ENCODE data around the gene RNF123. TPM values are rescaled to one million over a fixed set of nuclear protein-coding genes. Genes with fewer than 3 reads are reported as not detected.

Gene RNF123
- total and polyA plus RNA-seq, 2 experiments from 2014 or later, result 21.6 to 22.8 TPM

GRCh38 chr3:49649576-49649975 is 39.8 kb upstream of the RNF123 start:
- Histone ChIP-seq H3K27ac (no peak overlapping the region), H3K4me1 (ENCODE audit: insufficient read depth) (no peaks in the 10 kb centered on the region), H3F3A (ENCODE audit: insufficient read depth) (no peaks in the 10 kb centered on the region), H3K4me2 (ENCODE audit: unreplicated experiment) (no peak overlapping the region), H3K9me3 (ENCODE audit: low read depth) (no peaks in the 10 kb centered on the region), H4K20me1 (ENCODE audit: insufficient read depth) (no peaks in the 10 kb centered on the region), H3K79me2 (ENCODE audit: insufficient read depth) (no peaks in the 10 kb centered on the region), H3K9me2 (ENCODE audit: insufficient read depth) (no peaks in the 10 kb centered on the region), H2AFZ (no peak overlapping the region), H3K4me3 (no peak overlapping the region), H3K36me3 (ENCODE audit: low read depth) (no peaks in the 10 kb centered on the region), H3K9ac (no peak overlapping the region), H3K27me3 (replicated peaks; ENCODE audit: insufficient read depth) (0 out of 2 replicates have a peak, but pooled peaks cover 3% of the 10 kb centered on the region)
- in situ Hi-C loops (cut with MboI), result no loop called here
- DNase-seq, result no peak
- 71 to 82% methylated on average over 1 of the region's 1 CpG for WGBS, 2 experiments (ENCODE audit: low coverage in 1 of 2, low lambda C conversion rate in 2 of 2, missing lambda C conversion rate in 2 of 2)
- TF ChIP-seq EZH2 (IDR thresholded peaks at IDR 0.05; ENCODE audit: insufficient read depth, poor library complexity, severe bottlenecking) (no peak), EZH2phosphoT487 (IDR thresholded peaks at IDR 0.05; ENCODE audit: insufficient read depth, low read depth) (no peak)

GRCh38 chr3:49650177-49650576 is 39.2 kb upstream of the RNF123 start:
- Histone ChIP-seq H3K36me3 (ENCODE audit: low read depth) (no peaks in the 10 kb centered on the region), H3K4me3 (no peak overlapping the region), H2AFZ (no peak overlapping the region), H3K4me1 (ENCODE audit: insufficient read depth) (no peaks in the 10 kb centered on the region), H3K27me3 (replicated peaks; ENCODE audit: insufficient read depth) (0 out of 2 replicates have a peak, but pooled peaks cover 3% of the 10 kb centered on the region), H3K9ac (no peak overlapping the region), H3K27ac (no peak overlapping the region), H3K9me2 (ENCODE audit: insufficient read depth) (no peaks in the 10 kb centered on the region), H3F3A (ENCODE audit: insufficient read depth) (no peaks in the 10 kb centered on the region), H3K9me3 (ENCODE audit: low read depth) (no peaks in the 10 kb centered on the region), H4K20me1 (ENCODE audit: insufficient read depth) (no peaks in the 10 kb centered on the region), H3K79me2 (ENCODE audit: insufficient read depth) (no peaks in the 10 kb centered on the region), H3K4me2 (ENCODE audit: unreplicated experiment) (no peak overlapping the region)
- DNase-seq, result no peak
- 50 to 79% methylated on average over 1 of the region's 1 CpG for WGBS, 2 experiments (ENCODE audit: low coverage in 1 of 2, low lambda C conversion rate in 2 of 2, missing lambda C conversion rate in 2 of 2)
- in situ Hi-C loops (cut with MboI), result no loop called here
- TF ChIP-seq EZH2phosphoT487 (IDR thresholded peaks at IDR 0.05; ENCODE audit: insufficient read depth, low read depth), result no peak
- TF ChIP-seq EZH2 (IDR thresholded peaks at IDR 0.05; ENCODE audit: insufficient read depth, poor library complexity, severe bottlenecking), result no peak

GRCh38 chr3:49650637-49651036 is 38.7 kb upstream of the RNF123 start:
- Histone ChIP-seq H3K9me3 (ENCODE audit: low read depth) (no peaks in the 10 kb centered on the region), H3K27me3 (replicated peaks; ENCODE audit: insufficient read depth) (0 out of 2 replicates have a peak, but pooled peaks cover 3% of the 10 kb centered on the region), H3F3A (ENCODE audit: insufficient read depth) (no peaks in the 10 kb centered on the region), H3K4me3 (no peak overlapping the region), H3K4me2 (ENCODE audit: unreplicated experiment) (no peak overlapping the region), H3K9me2 (ENCODE audit: insufficient read depth) (no peaks in the 10 kb centered on the region), H3K36me3 (ENCODE audit: low read depth) (no peaks in the 10 kb centered on the region), H3K9ac (no peak overlapping the region), H4K20me1 (ENCODE audit: insufficient read depth) (no peaks in the 10 kb centered on the region), H3K27ac (no peak overlapping the region), H3K79me2 (ENCODE audit: insufficient read depth) (no peaks in the 10 kb centered on the region), H2AFZ (no peak overlapping the region), H3K4me1 (ENCODE audit: insufficient read depth) (no peaks in the 10 kb centered on the region)
- no peak for TF ChIP-seq EZH2 (IDR thresholded peaks at IDR 0.05; ENCODE audit: insufficient read depth, poor library complexity, severe bottlenecking)
- no peak for TF ChIP-seq EZH2phosphoT487 (IDR thresholded peaks at IDR 0.05; ENCODE audit: insufficient read depth, low read depth)
- in situ Hi-C loops (cut with MboI), result no loop called here
- WGBS, 2 experiments (ENCODE audit: low coverage in 1 of 2, low lambda C conversion rate in 2 of 2, missing lambda C conversion rate in 2 of 2), result 54 to 60% methylated on average over 8 of the region's 8 CpGs
- no peak for DNase-seq

- H3K4me3 ChIP-seq, result no peak overlapping the region
- H3K27me3 ChIP-seq (replicated peaks; ENCODE audit: insufficient read depth), result 0 out of 2 replicates have a peak, but pooled peaks cover 12% of the 10 kb centered on the region
- 78 to 79% methylated on average over 30 to 36 of the region's 36 CpGs for WGBS, 2 experiments (ENCODE audit: low coverage in 1 of 2, low lambda C conversion rate in 2 of 2, missing lambda C conversion rate in 2 of 2)
- H3K79me2 ChIP-seq (ENCODE audit: insufficient read depth), result no peaks in the 10 kb centered on the region
- in situ Hi-C loops (cut with MboI), result no loop called here
- H3K4me2 ChIP-seq (ENCODE audit: unreplicated experiment), result no peak overlapping the region
- H2AFZ ChIP-seq, result no peak overlapping the region
- no peak for DNase-seq
- H3K27ac ChIP-seq, result no peak overlapping the region
- H3K9ac ChIP-seq, result no peak overlapping the region
- H3K9me3 ChIP-seq (ENCODE audit: low read depth), result no peaks in the 10 kb centered on the region
- no peaks in the 10 kb centered on the region for H3K36me3 ChIP-seq (ENCODE audit: low read depth)
- TF ChIP-seq EZH2 (IDR thresholded peaks at IDR 0.05; ENCODE audit: insufficient read depth, poor library complexity, severe bottlenecking), result no peak
- no peak for TF ChIP-seq EZH2phosphoT487 (IDR thresholded peaks at IDR 0.05; ENCODE audit: insufficient read depth, low read depth)
- H3K9me2 ChIP-seq (ENCODE audit: insufficient read depth), result no peaks in the 10 kb centered on the region
- H3K4me1 ChIP-seq (ENCODE audit: insufficient read depth), result no peaks in the 10 kb centered on the region
- no peaks in the 10 kb centered on the region for H3F3A ChIP-seq (ENCODE audit: insufficient read depth)
- no peaks in the 10 kb centered on the region for H4K20me1 ChIP-seq (ENCODE audit: insufficient read depth)
Observed at GRCh38 chr3:49652218-49652902, 37.0 kb upstream of the RNF123 start.
